H1 (cell line): ENCODE results near the gene INA. TPM values are rescaled to one million over a fixed set of nuclear protein-coding genes. Genes with fewer than 3 reads are reported as not detected.

ENCODE experiments used
- CTCF ChIA-PET: fragments of 300-600 bp; sonication (Branson Sonifier 250); formaldehyde crosslinking; loops from one replicate; lab custom pipeline; 2021; ENCODE audit not compliant: partially characterized antibody; lab: Charles Lee
- POLR2A ChIA-PET: fragments of 300-600 bp; sonication (Branson Sonifier 250); formaldehyde crosslinking; loops from one replicate; lab custom pipeline; 2021; ENCODE audit warnings: inconsistent platforms; ENCODE audit not compliant: partially characterized antibody; lab: Charles Lee
- DNase-seq, 2 experiments: peaks; one replicate each; pipeline versions ENCODE4 v3.0.0 to v3.0.0-alpha.2; 2010 to 2022; ENCODE audit warnings: low spot score in 2 of 2, low read depth in 1 of 2, mixed read lengths in 1 of 2
- FAIRE-seq: peaks from 2 replicates; lab custom pipeline; 2011; peaks lifted over from hg19 to GRCh38; lab: Jason Lieb, UNC
- H2AFZ ChIP-seq: 2 replicates; pipeline ENCODE4 v1.8.1; 2012; ENCODE audit warnings: low read length, inconsistent platforms
- H2AK5ac ChIP-seq: 2 replicates; pipeline ENCODE4 v1.6.1; 2013; ENCODE audit warnings: low read depth, low read length
- H2BK120ac ChIP-seq: replicated peaks from 2 replicates; pipeline ENCODE3; 2013; ENCODE audit warnings: low read depth, low read length, inconsistent platforms
- H2BK12ac ChIP-seq: 2 replicates; pipeline ENCODE4 v1.6.1; 2013; ENCODE audit warnings: low read depth, low read length
- H2BK15ac ChIP-seq: 2 replicates; pipeline ENCODE4 v1.6.1; 2013; ENCODE audit warnings: low read length
- H2BK20ac ChIP-seq: 2 replicates; pipeline ENCODE4 v1.6.1; 2013; ENCODE audit warnings: low read length
- H2BK5ac ChIP-seq: 2 replicates; pipeline ENCODE4 v1.6.1; 2013; ENCODE audit warnings: low read depth, low read length
- H3K14ac ChIP-seq: 2 replicates; pipeline ENCODE4 v1.6.1; 2013; ENCODE audit warnings: inconsistent platforms; ENCODE audit not compliant: insufficient read length
- H3K18ac ChIP-seq: 2 replicates; pipeline ENCODE4 v1.6.1; 2013; ENCODE audit warnings: low read length; ENCODE audit errors: extremely low read depth
- H3K23ac ChIP-seq: 2 replicates; pipeline ENCODE4 v1.6.1; 2013; ENCODE audit warnings: inconsistent platforms; ENCODE audit not compliant: insufficient read length
- H3K23me2 ChIP-seq: 2 replicates; pipeline ENCODE4 v1.6.1; 2013; ENCODE audit warnings: low read depth, low read length
- H3K27ac ChIP-seq: 2 replicates; pipeline ENCODE4 v1.6.1; 2011; ENCODE audit warnings: low read depth, low read length, inconsistent platforms
- H3K27me3 ChIP-seq, 4 experiments: replicated peaks in 1 of 4; 1 replicate in 1 of 4; 2 replicates in 3 of 4; pipeline versions ENCODE4 v1.6.1 to v1.8.1; 2011 to 2013; ENCODE audit warnings: low read length in 3 of 4, mild to moderate bottlenecking in 3 of 4, inconsistent platforms in 2 of 4, mixed read lengths in 2 of 4, moderate library complexity in 1 of 4; ENCODE audit not compliant: control insufficient read depth in 3 of 4, insufficient read depth in 3 of 4; ENCODE audit errors: extremely low read depth in 1 of 4
- H3K36me3 ChIP-seq, 4 experiments: 2 replicates each; pipeline versions ENCODE4 v1.6.1 to v1.8.1; 2011 to 2013; ENCODE audit warnings: mild to moderate bottlenecking in 4 of 4, low read length in 3 of 4, moderate library complexity in 2 of 4, control low read depth in 1 of 4, inconsistent platforms in 1 of 4; ENCODE audit not compliant: insufficient read depth in 4 of 4, control insufficient read depth in 2 of 4
- H3K4ac ChIP-seq: replicated peaks from 2 replicates; pipeline ENCODE3; 2013; ENCODE audit warnings: low read length, low read depth, mixed read lengths, inconsistent platforms; ENCODE audit not compliant: insufficient read length
- H3K4me1 ChIP-seq, 4 experiments: replicated peaks in 1 of 4; 1 replicate in 1 of 4; 2 replicates in 3 of 4; pipeline versions ENCODE4 v1.6.1 to v1.8.1; 2011 to 2013; ENCODE audit warnings: low read length in 3 of 4, inconsistent platforms in 2 of 4, mixed read lengths in 1 of 4; ENCODE audit not compliant: insufficient read depth in 4 of 4, control insufficient read depth in 3 of 4
- H3K4me2 ChIP-seq, 2 experiments: 2 replicates each; pipeline versions ENCODE4 v1.6.1 to v1.8.1; 2011 to 2013; ENCODE audit warnings: low read depth in 2 of 2, low read length in 2 of 2, control low read depth in 1 of 2, inconsistent platforms in 1 of 2, mild to moderate bottlenecking in 1 of 2; ENCODE audit not compliant: insufficient read depth in 1 of 2
- H3K4me3 ChIP-seq, 4 experiments: fragments of 200-600, 300-600 bp in 1 of 4; sonication (generic), shearing (Covaris generic), sonication (Bioruptor Twin) in 1 of 4; 2 replicates each; pipeline versions ENCODE4 v1.5.1 to v1.8.1; 2011 to 2016; ENCODE audit warnings: low read length in 4 of 4, low read depth in 3 of 4, control low read depth in 2 of 4, inconsistent platforms in 2 of 4, mild to moderate bottlenecking in 2 of 4, mixed read lengths in 1 of 4, moderate library complexity in 1 of 4; ENCODE audit not compliant: insufficient read depth in 2 of 4; ENCODE audit errors: extremely low read depth in 1 of 4
- H3K56ac ChIP-seq: replicated peaks from 2 replicates; pipeline ENCODE3; 2013; ENCODE audit warnings: low read depth, mild to moderate bottlenecking, mixed read lengths, low read length, inconsistent platforms; ENCODE audit not compliant: insufficient read length
- H3K79me1 ChIP-seq: 2 replicates; pipeline ENCODE4 v1.6.1; 2013; ENCODE audit warnings: low read depth, low read length, control low read depth
- H3K79me2 ChIP-seq, 2 experiments: 2 replicates each; pipeline versions ENCODE4 v1.6.1 to v1.8.1; 2012 to 2013; ENCODE audit warnings: low read length in 2 of 2, mild to moderate bottlenecking in 2 of 2, inconsistent platforms in 1 of 2; ENCODE audit not compliant: insufficient read depth in 2 of 2, control insufficient read depth in 1 of 2
- H3K9ac ChIP-seq, 4 experiments: replicated peaks in 1 of 4; 1 replicate in 1 of 4; 2 replicates in 3 of 4; pipeline versions ENCODE4 v1.6.1 to v1.8.1; 2011 to 2013; ENCODE audit warnings: low read depth in 3 of 4, low read length in 3 of 4, control low read depth in 2 of 4, mild to moderate bottlenecking in 2 of 4, moderate library complexity in 2 of 4, inconsistent platforms in 1 of 4; ENCODE audit errors: extremely low read depth in 1 of 4
- H3K9me3 ChIP-seq, 2 experiments: 2 replicates each; pipeline versions ENCODE4 v1.6.1 to v1.8.1; 2012 to 2013; ENCODE audit warnings: mild to moderate bottlenecking in 2 of 2, moderate library complexity in 2 of 2, control low read depth in 1 of 2, inconsistent platforms in 1 of 2, low read depth in 1 of 2, low read length in 1 of 2, mixed read lengths in 1 of 2; ENCODE audit not compliant: insufficient read depth in 2 of 2
- H4K20me1 ChIP-seq, 2 experiments: replicated peaks in 1 of 2; 2 replicates each; pipeline versions ENCODE3 to v1.8.1; 2011 to 2013; ENCODE audit warnings: inconsistent platforms in 2 of 2, low read length in 2 of 2, mild to moderate bottlenecking in 1 of 2; ENCODE audit not compliant: insufficient read depth in 2 of 2, control insufficient read depth in 1 of 2
- H4K5ac ChIP-seq: 2 replicates; pipeline ENCODE4 v1.6.1; 2013; ENCODE audit warnings: low read length, low read depth, mixed read lengths, inconsistent platforms; ENCODE audit not compliant: insufficient read length
- H4K8ac ChIP-seq: 2 replicates; pipeline ENCODE4 v1.8.0; 2013; ENCODE audit warnings: mild to moderate bottlenecking, moderate library complexity, low read length, inconsistent platforms; ENCODE audit not compliant: insufficient read depth; ENCODE audit errors: extremely low read depth
- H4K91ac ChIP-seq: replicated peaks from 2 replicates; pipeline ENCODE3; 2013; ENCODE audit warnings: low read length, mixed read lengths, inconsistent platforms; ENCODE audit not compliant: insufficient read length
- BRCA1 ChIP-seq: IDR thresholded peaks from 2 replicates; pipeline ENCODE4 v1.6.1; 2012; ENCODE audit warnings: low read depth, low read length, improper control_type of control experiment
- CHD2 ChIP-seq: IDR thresholded peaks from 2 replicates; pipeline ENCODE4 v1.6.1; 2012; ENCODE audit warnings: low read length, improper control_type of control experiment
- GABPA ChIP-seq: IDR thresholded peaks from 2 replicates; pipeline ENCODE4 v1.6.1; 2011; ENCODE audit warnings: mild to moderate bottlenecking, low read length, moderate library complexity, borderline replicate concordance; ENCODE audit not compliant: insufficient read depth
- JUN ChIP-seq: IDR thresholded peaks from 2 replicates; pipeline ENCODE4 v1.6.1; 2011; ENCODE audit warnings: low read depth, mild to moderate bottlenecking, improper control_type of control experiment, low read length
- JUND ChIP-seq: IDR thresholded peaks from 2 replicates; pipeline ENCODE4 v1.6.1; 2011; ENCODE audit warnings: mild to moderate bottlenecking, improper control_type of control experiment, low read length
- POU5F1 ChIP-seq: IDR thresholded peaks from 2 replicates; pipeline ENCODE4 v1.6.1; 2011; ENCODE audit warnings: low read depth, mild to moderate bottlenecking, low read length, moderate library complexity
- WGBS, 2 experiments: shearing (Covaris generic) in 1 of 2; methylation state at CpG; one replicate each; pipeline versions ENCODE4 v1.1.6 to v1.1.7; 2013 to 2015; ENCODE audit warnings: low lambda C conversion rate in 2 of 2, mixed read lengths in 2 of 2, inconsistent platforms in 1 of 2, low coverage in 1 of 2, missing lambda C conversion rate in 1 of 2; ENCODE audit not compliant: insufficient replicate concordance in 2 of 2, insufficient coverage in 1 of 2, insufficient read length in 1 of 2; ENCODE audit errors: extremely low coverage in 1 of 2, missing lambda C conversion rate in 1 of 2; 5-methylcytosine and 5-hydroxymethylcytosine counted together
- polyA plus RNA-seq, 7 experiments: library from polyadenylated mRNA; depleted of rRNA in 3 of 7; stranded (reverse) in 5 of 7; unstranded in 2 of 7; fragments of >200 nt in 5 of 7; fragments of 200-250 nt in 2 of 7; gene quantifications; 1 replicate in 5 of 7; 2 replicates in 1 of 7; 4 replicates in 1 of 7; pipeline versions ENCODE4 v1.2.1 to v1.2.3, GENCODE V29; 2011 to 2013; ENCODE audit warnings: missing spikeins in 2 of 7, mixed read lengths in 2 of 7
- total RNA-seq: library from RNA; stranded (reverse); fragmentation: NEBNext Ultra II Directional; extraction: Animal tissue kit (Norgen Biotek cat#: 25700); gene quantifications from 2 replicates; pipeline ENCODE4 v1.2.1, GENCODE V29; 2021

The INA gene
- total and polyA plus RNA-seq, 2 of the 8 experiments (the other 6 are each of a cell fraction or from before 2014, with no cell fraction given), result 17.1 to 18.1 TPM

GRCh38 chr10:103278537-103278823, 1.5 kb downstream of the INA start:
- FAIRE-seq, result no peak
- no peak overlapping the region for H4K91ac ChIP-seq
- peaks cover 17 to 40% (median 37%) of the 10 kb centered on the region in 4 experiments for H3K27me3 ChIP-seq
- H4K20me1 ChIP-seq, result peaks cover 3 to 12% of the 10 kb centered on the region in 2 experiments
- peaks cover 16% of the 10 kb centered on the region for H3K23me2 ChIP-seq
- no peaks in the 10 kb centered on the region for H3K36me3 ChIP-seq
- H3K18ac ChIP-seq, result no peak overlapping the region
- peak overlapping the region; percentile 85 to 88 for H3K4me2 ChIP-seq
- ChIA-PET POLR2A (interaction anchor here (0.6 to 2.1 kb wide), 7 partner anchors 9 to 231 kb away, joined by 3 to 10 read pairs (median 3); no protein-coding TSS in a partner anchor), CTCF (interaction anchor here (0.6 to 2.7 kb wide), 7 partner anchors 9 to 1459 kb away, joined by 3 to 5 read pairs (median 3); no protein-coding TSS in a partner anchor)
- no peaks in the 10 kb centered on the region for H3K79me2 ChIP-seq
- H3K4ac ChIP-seq, result no peak overlapping the region
- no peaks in the 10 kb centered on the region for H3K9me3 ChIP-seq
- no peak overlapping the region for H4K8ac ChIP-seq
- H4K5ac ChIP-seq, result no peak overlapping the region
- H3K56ac ChIP-seq, result no peak overlapping the region
- H2BK20ac ChIP-seq, result no peak overlapping the region
- H3K27ac ChIP-seq, result no peak overlapping the region
- TF ChIP-seq POU5F1 (no peak), JUND (no peak), BRCA1 (no peak), JUN (no peak), GABPA (no peak), CHD2 (no peak)
- H3K4me1 ChIP-seq, result peaks cover 10 to 19% (median 15%) of the 10 kb centered on the region in 4 experiments
- no peak overlapping the region for H2BK120ac ChIP-seq
- DNase-seq, result peak in 1 of 2 experiments; percentile 51
- H2BK5ac ChIP-seq, result no peak overlapping the region
- H2BK15ac ChIP-seq, result no peak overlapping the region
- no peak overlapping the region for H2AFZ ChIP-seq
- H3K9ac ChIP-seq, result no peak overlapping the region
- H2BK12ac ChIP-seq, result no peak overlapping the region
- 39% methylated on average over 12 of the region's 12 CpGs; no CpG with 5 or more reads in 1 of the 2 experiments for WGBS, 2 experiments
- H3K79me1 ChIP-seq, result no peaks in the 10 kb centered on the region
- no peak overlapping the region for H2AK5ac ChIP-seq
- no peak overlapping the region for H3K14ac ChIP-seq
- no peak overlapping the region for H3K23ac ChIP-seq
- H3K4me3 ChIP-seq, result peak overlapping the region in 3 of 4 experiments; percentile 62 to 72 (median 66); a peak in 4 of 8 replicates
